ENCODE measurements around the gene LRRC32. TPM values are rescaled to one million over a fixed set of nuclear protein-coding genes. Genes with fewer than 3 reads are reported as not detected.

Gene LRRC32
- total RNA-seq, 1 donor from 2014 or later: 24.4 TPM

GRCh38 chr11:76673176-76674142, 2.9 kb upstream of the LRRC32 start:
- H3K36me3 Mint-ChIP-seq (ENCODE audit: low read depth, unreplicated experiment): peaks cover 1% of the 10 kb centered on the region
- H2AFZ ChIP-seq (ENCODE audit: low read depth, low read length): no peak overlapping the region
- H4K20me1 ChIP-seq (ENCODE audit: insufficient read depth, low read length): no peaks in the 10 kb centered on the region
- H3K27me3 Mint-ChIP-seq (ENCODE audit: low read depth, unreplicated experiment): peaks cover 45% of the 10 kb centered on the region
- H3K36me3 ChIP-seq (ENCODE audit: insufficient read depth, low read length): no peaks in the 10 kb centered on the region
- peaks cover 12% of the 10 kb centered on the region for H3K4me1 Mint-ChIP-seq (ENCODE audit: low read depth, unreplicated experiment)
- no peak overlapping the region for H3K9ac ChIP-seq (ENCODE audit: low read length)
- DNase-seq (ENCODE audit: low read depth) (no peak), FAIRE-seq (no peak)
- H3K9me3 ChIP-seq (ENCODE audit: insufficient read depth, low read depth, low read length): no peaks in the 10 kb centered on the region
- H3K4me1 ChIP-seq (ENCODE audit: insufficient read depth, low read length): peaks cover 19% of the 10 kb centered on the region
- no peak for TF ChIP-seq EZH2 (IDR thresholded peaks at IDR 0.05; ENCODE audit: insufficient read depth, low read length)
- TF ChIP-seq, protein P1, sequence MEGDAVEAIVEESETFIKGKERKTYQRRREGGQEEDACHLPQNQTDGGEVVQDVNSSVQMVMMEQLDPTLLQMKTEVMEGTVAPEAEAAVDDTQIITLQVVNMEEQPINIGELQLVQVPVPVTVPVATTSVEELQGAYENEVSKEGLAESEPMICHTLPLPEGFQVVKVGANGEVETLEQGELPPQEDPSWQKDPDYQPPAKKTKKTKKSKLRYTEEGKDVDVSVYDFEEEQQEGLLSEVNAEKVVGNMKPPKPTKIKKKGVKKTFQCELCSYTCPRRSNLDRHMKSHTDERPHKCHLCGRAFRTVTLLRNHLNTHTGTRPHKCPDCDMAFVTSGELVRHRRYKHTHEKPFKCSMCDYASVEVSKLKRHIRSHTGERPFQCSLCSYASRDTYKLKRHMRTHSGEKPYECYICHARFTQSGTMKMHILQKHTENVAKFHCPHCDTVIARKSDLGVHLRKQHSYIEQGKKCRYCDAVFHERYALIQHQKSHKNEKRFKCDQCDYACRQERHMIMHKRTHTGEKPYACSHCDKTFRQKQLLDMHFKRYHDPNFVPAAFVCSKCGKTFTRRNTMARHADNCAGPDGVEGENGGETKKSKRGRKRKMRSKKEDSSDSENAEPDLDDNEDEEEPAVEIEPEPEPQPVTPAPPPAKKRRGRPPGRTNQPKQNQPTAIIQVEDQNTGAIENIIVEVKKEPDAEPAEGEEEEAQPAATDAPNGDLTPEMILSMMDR (IDR thresholded peaks at IDR 0.05; ENCODE audit: insufficient read depth, low read depth, low read length): no peak
- no peak overlapping the region for H3K27ac ChIP-seq (ENCODE audit: low read depth, low read length)
- H3K79me2 ChIP-seq (ENCODE audit: insufficient read depth, low read length): peaks cover 5% of the 10 kb centered on the region
- no peak overlapping the region for H3K4me3 ChIP-seq (ENCODE audit: insufficient read depth, low read depth, low read length)
- no peaks in the 10 kb centered on the region for H3K9me3 Mint-ChIP-seq (ENCODE audit: unreplicated experiment)
- no peak overlapping the region for H3K4me3 Mint-ChIP-seq (ENCODE audit: unreplicated experiment)
- no peak overlapping the region for H3K4me2 ChIP-seq (ENCODE audit: low read length)
- H3K27ac Mint-ChIP-seq (ENCODE audit: unreplicated experiment): no peak overlapping the region
- no peaks in the 10 kb centered on the region for H3K27me3 ChIP-seq (ENCODE audit: insufficient read depth, low read length)

- TF ChIP-seq, protein P1 (IDR thresholded peaks at IDR 0.05; ENCODE audit: insufficient read depth, low read depth, low read length): no peak
- Histone ChIP-seq H3K4me3 (ENCODE audit: insufficient read depth, low read depth, low read length) (no peak overlapping the region), H3K27ac (ENCODE audit: low read depth, low read length) (no peak overlapping the region), H3K4me1 (ENCODE audit: insufficient read depth, low read length) (peaks cover 19% of the 10 kb centered on the region), H4K20me1 (ENCODE audit: insufficient read depth, low read length) (no peaks in the 10 kb centered on the region), H3K4me2 (ENCODE audit: low read length) (no peak overlapping the region), H3K9ac (ENCODE audit: low read length) (no peak overlapping the region), H3K36me3 (ENCODE audit: insufficient read depth, low read length) (no peaks in the 10 kb centered on the region), H3K79me2 (ENCODE audit: insufficient read depth, low read length) (peaks cover 5% of the 10 kb centered on the region), H3K27me3 (ENCODE audit: insufficient read depth, low read length) (no peaks in the 10 kb centered on the region), H3K9me3 (ENCODE audit: insufficient read depth, low read depth, low read length) (no peaks in the 10 kb centered on the region), H2AFZ (ENCODE audit: low read depth, low read length) (no peak overlapping the region)
- H3K27ac Mint-ChIP-seq (ENCODE audit: unreplicated experiment): no peak overlapping the region
- H3K4me1 Mint-ChIP-seq (ENCODE audit: low read depth, unreplicated experiment): peaks cover 15% of the 10 kb centered on the region
- H3K9me3 Mint-ChIP-seq (ENCODE audit: unreplicated experiment): no peaks in the 10 kb centered on the region
- H3K36me3 Mint-ChIP-seq (ENCODE audit: low read depth, unreplicated experiment): peaks cover 1% of the 10 kb centered on the region
- no peak for DNase-seq (ENCODE audit: low read depth)
- H3K27me3 Mint-ChIP-seq (ENCODE audit: low read depth, unreplicated experiment): peaks cover 40% of the 10 kb centered on the region
- no peak overlapping the region for H3K4me3 Mint-ChIP-seq (ENCODE audit: unreplicated experiment)
- FAIRE-seq: no peak
These were observed 2.1 kb upstream of the LRRC32 start for GRCh38 chr11:76672431-76673175.

Data from astrocyte (in vitro differentiated cells and primary cell).